IMR-90 (cell line): ENCODE measurements around the gene OR4B1. TPM values are rescaled to one million over a fixed set of nuclear protein-coding genes. Genes with fewer than 3 reads are reported as not detected.

ENCODE experiments used
- ATAC-seq: fragments of 200-7000 bp; cut with Tn5 transposase; 2 replicates; pipeline ENCODE4 v1.9.1; 2020; ENCODE audit warnings: low read depth, mild to moderate bottlenecking, moderate library complexity
- BruUV-seq: library from RNA; stranded (reverse); fragments of 400-500 nt; replicated peaks from 2 replicates; lab custom pipeline; 2021; lab: Mats Ljungman, UMichigan
- CTCF ChIA-PET: fragments of 300-600 bp; formaldehyde crosslinking; extraction: SDS; loops from one replicate; lab custom pipeline; 2021; ENCODE audit warnings: antibody characterized with exemption; lab: Yijun Ruan, JAX
- POLR2A ChIA-PET: fragments of 300-600 bp; sonication (Branson Sonifier 250); formaldehyde crosslinking; loops from one replicate; lab custom pipeline; 2022; ENCODE audit warnings: antibody characterized with exemption; ENCODE audit not compliant: unreplicated experiment; lab: Charles Lee
- DNase-seq: peaks from one replicate; pipeline ENCODE4 v3.0.0; 2013
- H2AFZ ChIP-seq: replicated peaks from 2 replicates; pipeline ENCODE3; 2013; ENCODE audit warnings: low read length, mild to moderate bottlenecking; ENCODE audit not compliant: poor library complexity
- H2AK5ac ChIP-seq: 2 replicates; pipeline ENCODE4 v1.6.1; 2013; ENCODE audit warnings: low read depth, low read length, inconsistent platforms
- H2AK9ac ChIP-seq: replicated peaks from 2 replicates; pipeline ENCODE3; 2013; ENCODE audit warnings: mild to moderate bottlenecking, low read depth, low read length, moderate library complexity; ENCODE audit not compliant: poor library complexity
- H2BK120ac ChIP-seq: 2 replicates; pipeline ENCODE4 v1.6.1; 2013; ENCODE audit warnings: low read depth, low read length, inconsistent platforms
- H2BK15ac ChIP-seq: 3 replicates; pipeline ENCODE4 v1.6.1; 2013; ENCODE audit warnings: low read depth, low read length, inconsistent platforms
- H2BK20ac ChIP-seq: 2 replicates; pipeline ENCODE4 v1.6.1; 2013; ENCODE audit warnings: low read depth, mild to moderate bottlenecking, inconsistent platforms, low read length, moderate library complexity
- H2BK5ac ChIP-seq: 2 replicates; pipeline ENCODE4 v1.6.1; 2013; ENCODE audit warnings: mild to moderate bottlenecking, low read depth, low read length, inconsistent platforms; ENCODE audit not compliant: poor library complexity, severe bottlenecking
- H3K14ac ChIP-seq: replicated peaks from 2 replicates; pipeline ENCODE4 v1.6.1; 2013; ENCODE audit warnings: low read depth, low read length, inconsistent platforms
- H3K18ac ChIP-seq: 2 replicates; pipeline ENCODE4 v1.6.1; 2013; ENCODE audit warnings: low read depth, low read length, control low read depth
- H3K23ac ChIP-seq: 2 replicates; pipeline ENCODE4 v1.6.1; 2013; ENCODE audit warnings: low read depth, low read length, inconsistent platforms
- H3K27ac ChIP-seq: 2 replicates; pipeline ENCODE4 v1.5.1; 2013; ENCODE audit warnings: mild to moderate bottlenecking, control low read depth, low read length; ENCODE audit not compliant: insufficient read depth
- H3K27me3 ChIP-seq: 2 replicates; pipeline ENCODE4 v1.6.1; 2013; ENCODE audit warnings: low read length; ENCODE audit not compliant: control insufficient read depth, insufficient read depth
- H3K36me3 ChIP-seq: 2 replicates; pipeline ENCODE4 v1.6.1; 2013; ENCODE audit warnings: low read length, mixed read lengths; ENCODE audit not compliant: control insufficient read depth, insufficient read depth
- H3K4ac ChIP-seq: 2 replicates; pipeline ENCODE4 v1.6.1; 2013; ENCODE audit warnings: low read depth, low read length, inconsistent platforms
- H3K4me1 ChIP-seq: 2 replicates; pipeline ENCODE4 v1.6.1; 2013; ENCODE audit warnings: low read length, mixed read lengths; ENCODE audit not compliant: control insufficient read depth, insufficient read depth
- H3K4me2 ChIP-seq: 2 replicates; pipeline ENCODE4 v1.6.1; 2013; ENCODE audit warnings: low read depth, mild to moderate bottlenecking, control low read depth, low read length, moderate library complexity
- H3K4me3 ChIP-seq: 2 replicates; pipeline ENCODE4 v1.5.1; 2013; ENCODE audit warnings: low read depth, mild to moderate bottlenecking, control low read depth, low read length, moderate library complexity; ENCODE audit not compliant: insufficient read depth
- H3K56ac ChIP-seq: 2 replicates; pipeline ENCODE4 v1.6.1; 2013; ENCODE audit warnings: low read length, inconsistent platforms; ENCODE audit not compliant: insufficient read depth; ENCODE audit errors: extremely low read depth
- H3K79me1 ChIP-seq, 2 experiments: 2 replicates each; pipeline ENCODE4 v1.6.1; 2013; ENCODE audit warnings: low read length in 2 of 2, inconsistent platforms in 1 of 2, low read depth in 1 of 2
- H3K9ac ChIP-seq: 2 replicates; pipeline ENCODE4 v1.6.1; 2013; ENCODE audit warnings: low read depth, low read length, control low read depth
- H3K9me1 ChIP-seq: 2 replicates; pipeline ENCODE4 v1.6.1; 2013; ENCODE audit warnings: low read length, inconsistent platforms; ENCODE audit not compliant: insufficient read depth
- H3K9me3 ChIP-seq: 2 replicates; pipeline ENCODE4 v1.6.1; 2013; ENCODE audit warnings: low read length; ENCODE audit not compliant: control insufficient read depth, insufficient read depth
- H4K20me1 ChIP-seq: 2 replicates; pipeline ENCODE4 v1.6.1; 2013; ENCODE audit warnings: low read length, inconsistent platforms; ENCODE audit not compliant: insufficient read depth
- H4K5ac ChIP-seq: 2 replicates; pipeline ENCODE4 v1.6.1; 2013; ENCODE audit warnings: mild to moderate bottlenecking, low read depth, low read length, control low read depth
- H4K8ac ChIP-seq, 2 experiments: 2 replicates each; pipeline ENCODE4 v1.6.1; 2013; ENCODE audit warnings: low read depth in 2 of 2, low read length in 2 of 2, control low read depth in 1 of 2, inconsistent platforms in 1 of 2
- H4K91ac ChIP-seq: 2 replicates; pipeline ENCODE4 v1.6.1; 2013; ENCODE audit warnings: low read depth, low read length, inconsistent platforms; ENCODE audit not compliant: insufficient read depth
- BHLHE40 ChIP-seq: fragments of 150-350 bp; IDR thresholded peaks from 2 replicates; pipeline ENCODE4 v1.6.1; 2016; ENCODE audit warnings: mild to moderate bottlenecking, low read depth, low read length
- CHD1 ChIP-seq: IDR thresholded peaks from 2 replicates; pipeline ENCODE4 v1.6.1; 2012; ENCODE audit warnings: low read depth, low read length, improper control_type of control experiment
- MAFK ChIP-seq: IDR thresholded peaks from 2 replicates; pipeline ENCODE4 v1.6.1; 2012; ENCODE audit warnings: low read depth, low read length, improper control_type of control experiment
- POLR2A ChIP-seq: IDR thresholded peaks from 2 replicates; pipeline ENCODE4 v1.6.1; 2012; ENCODE audit warnings: mild to moderate bottlenecking, low read depth, low read length
- RAD21 ChIP-seq: IDR thresholded peaks from 2 replicates; pipeline ENCODE4 v1.6.1; 2012; ENCODE audit warnings: low read length, improper control_type of control experiment
- RCOR1 ChIP-seq: IDR thresholded peaks from 2 replicates; pipeline ENCODE4 v1.6.1; 2012; ENCODE audit warnings: mild to moderate bottlenecking, low read length, improper control_type of control experiment; ENCODE audit not compliant: insufficient replicate concordance
- RFX5 ChIP-seq: IDR thresholded peaks from 2 replicates; pipeline ENCODE4 v1.8.0; 2012; ENCODE audit warnings: low read depth, mild to moderate bottlenecking, low read length, moderate library complexity
- WGBS, 2 experiments: methylation state at CpG; one replicate each; pipeline versions ENCODE4 v1.1.5 to v1.1.7; 2013; ENCODE audit warnings: missing lambda C conversion rate in 2 of 2; ENCODE audit not compliant: insufficient read length in 1 of 2; ENCODE audit errors: extremely low coverage in 2 of 2; 5-methylcytosine and 5-hydroxymethylcytosine counted together
- dilution Hi-C: fragments of 300-500 bp; cut with HindIII; formaldehyde crosslinking; loops from one replicate; pipeline ENCODE4 v1.14.3; 2018; ENCODE audit warnings: low sequenced_read_pairs; ENCODE audit not compliant: unreplicated experiment
- in situ Hi-C: fragments of 300-500 bp; cut with MboI; formaldehyde crosslinking; loops from 3 replicates; pipeline ENCODE4 v1.14.3; 2019; ENCODE audit warnings: low sequenced_read_pairs, inconsistent platforms, mixed read lengths
- intact Hi-C: fragments of 100-400 bp; cut with micrococcal nuclease; formaldehyde crosslinking; loops from 2 replicates; pipeline ENCODE4 v1.10.0; 2022
- polyA plus RNA-seq, 3 experiments: library from polyadenylated mRNA; depleted of rRNA; stranded (reverse); fragments of >200 nt; gene quantifications; 2 replicates each; pipeline ENCODE4 v1.2.3, GENCODE V29; 2012; ENCODE audit warnings: low replicate concordance in 1 of 3
- total RNA-seq: library from RNA; depleted of rRNA; stranded (reverse); fragments of >200 nt; gene quantifications from 2 replicates; pipeline ENCODE4 v1.2.3, GENCODE V29; 2012

The OR4B1 gene
- total and polyA plus RNA-seq, 2 of the 4 experiments (the other 2 are of a cell fraction), result not detected

GRCh38 chr11:48172818-48173609 is 43.6 kb upstream of the OR4B1 start (continued):
- no peak for TF ChIP-seq CHD1
- TF ChIP-seq RFX5, result no peak

GRCh38 chr11:48177661-48178060 is 38.9 kb upstream of the OR4B1 start:
- in situ Hi-C loops, result no loop called here

More at GRCh38 chr11:48177661-48178060, 38.9 kb upstream of the OR4B1 start:
- CTCF ChIA-PET, result no interaction called here
- BruUV-seq, result no TSS peak
- no peak overlapping the region for H3K56ac ChIP-seq
- dilution Hi-C loops, result no loop called here
- no peak overlapping the region for H3K4me2 ChIP-seq
- no peaks in the 10 kb centered on the region for H3K9me3 ChIP-seq
- intact Hi-C loops, result no loop called here
- TF ChIP-seq BHLHE40, result no peak
- TF ChIP-seq POLR2A, result no peak
- TF ChIP-seq RAD21, result no peak
- TF ChIP-seq MAFK, result no peak
- no peak for TF ChIP-seq CHD1
- TF ChIP-seq RCOR1, result no peak
- no peaks in the 10 kb centered on the region; the same call in 1 of the 2 replicates for H3K27me3 ChIP-seq
- DNase-seq (no peak), ATAC-seq (no peak)
- H3K27ac ChIP-seq, result no peak overlapping the region
- H3K23ac ChIP-seq, result no peak overlapping the region
- H4K91ac ChIP-seq, result no peak overlapping the region
- H3K4me3 ChIP-seq, result no peak overlapping the region
- no peaks in the 10 kb centered on the region for H3K79me1 ChIP-seq
- POLR2A ChIA-PET, result no interaction called here
- H3K14ac ChIP-seq, result no peak overlapping the region
- H3K4me1 ChIP-seq, result no peaks in the 10 kb centered on the region; the same call in 1 of the 2 replicates
- H4K5ac ChIP-seq, result no peak overlapping the region
- no peak overlapping the region for H3K4ac ChIP-seq
- H2AK9ac ChIP-seq, result no peak overlapping the region
- H2BK20ac ChIP-seq, result no peak overlapping the region
- no peak overlapping the region for H2AK5ac ChIP-seq
- no peaks in the 10 kb centered on the region for H3K36me3 ChIP-seq
- no peak overlapping the region for H3K18ac ChIP-seq
- no peak overlapping the region for H2BK5ac ChIP-seq
- H4K8ac ChIP-seq, result no peak overlapping the region
- H2BK120ac ChIP-seq, result no peak overlapping the region
- H2BK15ac ChIP-seq, result no peak overlapping the region
- H3K9me1 ChIP-seq, result no peaks in the 10 kb centered on the region
- no peak overlapping the region for H2AFZ ChIP-seq
- H3K9ac ChIP-seq, result no peak overlapping the region
- no peaks in the 10 kb centered on the region for H4K20me1 ChIP-seq
- no CpG with 5 or more reads among the region's 4 CpGs for WGBS, 2 experiments
